ENCODE results near the gene B3GLCT.

DNA sequence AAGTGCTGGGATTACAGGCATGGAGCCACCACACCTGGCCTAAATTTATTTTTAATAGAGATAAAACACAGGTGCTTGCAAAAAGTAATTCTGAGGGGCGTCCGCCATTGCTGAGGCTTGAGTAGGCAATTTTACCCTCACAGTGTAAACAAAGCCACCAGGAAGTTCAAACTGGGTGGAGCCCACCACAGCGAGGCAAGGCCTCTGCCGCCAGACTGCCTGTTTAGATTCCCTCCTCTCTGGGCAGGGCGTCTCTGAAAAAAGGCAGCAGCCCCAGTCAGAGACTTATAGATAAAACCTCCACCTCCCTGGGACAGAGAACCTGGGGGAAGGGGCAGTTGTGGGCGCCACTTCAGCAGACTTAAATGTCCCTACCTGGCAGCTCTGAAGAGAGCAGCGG, 50.7 kb downstream of the B3GLCT start:
- TF ChIP-seq NR2C2 (CRISPR knock-in tag; IDR thresholded peaks at IDR 0.05; ENCODE audit: borderline replicate concordance) = no peak
- no peak for TF ChIP-seq ASH2L (IDR thresholded peaks at IDR 0.05; ENCODE audit: insufficient read length, low read depth, low read length)
- TF ChIP-seq TP53 (CRISPR knock-in tag; conservative IDR thresholded peaks at IDR 0.05) = no peak
- TF ChIP-seq MXD4 (CRISPR knock-in tag; IDR thresholded peaks at IDR 0.05) = no peak
- no peak for TF ChIP-seq CTCF (CRISPR knock-in tag; IDR thresholded peaks at IDR 0.05)
- no peak for TF ChIP-seq POLR2AphosphoS2 (IDR thresholded peaks at IDR 0.05; ENCODE audit: low read depth, low read length)
- TF ChIP-seq POLR2A (IDR thresholded peaks at IDR 0.05; ENCODE audit: insufficient read depth in 1 of 2, low read depth in 2 of 2, low read length in 2 of 2) = no peak
- TF ChIP-seq KDM5A (IDR thresholded peaks at IDR 0.05; ENCODE audit: borderline replicate concordance, low read length) = no peak
